Posterior cingulate gyrus (tissue), 11 donors: ENCODE results near the gene NDUFB5.
A peak's percentile ranks its signal among the peaks of the same experiment; 100 is the strongest.
"Not testable (repeated sequence)": the region's sequence is repeated elsewhere in the genome, so short reads cannot be mapped to it uniquely, and the experiment has no call there.

Source experiments
- DNase-seq, 10 donors: peaks; one replicate each; pipeline versions ENCODE4 v3.0.0 to v3.0.0-alpha.2; 2020 to 2021; ENCODE audit warnings: mixed read lengths in 3 of 10
- intact Hi-C: fragments of 100-400 bp; cut with DNase I; formaldehyde crosslinking; loops from one replicate; pipeline ENCODE4 v1.15.1; 2023

The NDUFB5 gene

GRCh38 chr3:179624451-179624850 lies 19.9 kb downstream of the NDUFB5 start:
- intact Hi-C loops = no loop called here
- DNase-seq = no peak

- no peak for DNase-seq
Measured at GRCh38 chr3:179630753-179631451, 26.3 kb downstream of the NDUFB5 start.

GRCh38 chr3:179640469-179640868 lies 35.9 kb downstream of the NDUFB5 start:
- DNase-seq = no peak
- intact Hi-C loops = no loop called here

More at GRCh38 chr3:179630753-179631451, 26.3 kb downstream of the NDUFB5 start:
- intact Hi-C loops = no loop called here

GRCh38 chr3:179642871-179643270 lies 38.3 kb downstream of the NDUFB5 start:
- DNase-seq = no peak
- intact Hi-C loops = no loop called here

DNA sequence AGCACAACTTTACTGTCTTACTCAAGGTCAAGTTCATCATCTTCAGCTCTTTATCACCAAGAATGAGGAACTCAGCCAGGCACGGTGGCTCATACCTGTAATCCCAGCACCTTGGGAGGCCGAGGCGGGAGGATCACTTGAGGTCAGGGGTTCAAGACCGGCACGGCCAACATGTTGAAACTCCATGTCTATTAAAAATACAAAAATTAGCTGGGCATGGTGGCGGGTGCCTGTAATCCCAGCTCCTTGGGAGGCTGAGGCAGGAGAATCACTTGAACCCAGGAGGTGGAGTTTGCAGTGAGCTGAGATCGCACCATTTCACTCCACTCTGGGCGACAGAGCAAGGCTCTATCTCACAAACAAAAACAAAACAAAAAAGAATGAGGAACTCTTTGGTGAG lies 39.2 kb downstream of the NDUFB5 start:
- intact Hi-C loops, DNase-seq: not testable (repeated sequence)

- no peak for DNase-seq
- intact Hi-C loops = no loop called here
Measured at GRCh38 chr3:179646177-179646576, 41.6 kb downstream of the NDUFB5 start.

GRCh38 chr3:179651687-179652446 lies 47.3 kb downstream of the NDUFB5 start:
- intact Hi-C loops = no loop called here
- DNase-seq = no peak

- intact Hi-C loops = loop anchor here (1.0 kb wide), 1 partner anchor 48 kb away; the partner anchor contains the start of genes MRPL47 and NDUFB5
- DNase-seq = peak; percentile 70 to 97 (median 76)
Measured at GRCh38 chr3:179652447-179653095, 48.0 kb downstream of the NDUFB5 start, which contains the start of gene USP13. Gene USP13, plus strand, starts transcription at chr3:179653040. Its CDS starts 186 bp downstream, at chr3:179653226.

DNA sequence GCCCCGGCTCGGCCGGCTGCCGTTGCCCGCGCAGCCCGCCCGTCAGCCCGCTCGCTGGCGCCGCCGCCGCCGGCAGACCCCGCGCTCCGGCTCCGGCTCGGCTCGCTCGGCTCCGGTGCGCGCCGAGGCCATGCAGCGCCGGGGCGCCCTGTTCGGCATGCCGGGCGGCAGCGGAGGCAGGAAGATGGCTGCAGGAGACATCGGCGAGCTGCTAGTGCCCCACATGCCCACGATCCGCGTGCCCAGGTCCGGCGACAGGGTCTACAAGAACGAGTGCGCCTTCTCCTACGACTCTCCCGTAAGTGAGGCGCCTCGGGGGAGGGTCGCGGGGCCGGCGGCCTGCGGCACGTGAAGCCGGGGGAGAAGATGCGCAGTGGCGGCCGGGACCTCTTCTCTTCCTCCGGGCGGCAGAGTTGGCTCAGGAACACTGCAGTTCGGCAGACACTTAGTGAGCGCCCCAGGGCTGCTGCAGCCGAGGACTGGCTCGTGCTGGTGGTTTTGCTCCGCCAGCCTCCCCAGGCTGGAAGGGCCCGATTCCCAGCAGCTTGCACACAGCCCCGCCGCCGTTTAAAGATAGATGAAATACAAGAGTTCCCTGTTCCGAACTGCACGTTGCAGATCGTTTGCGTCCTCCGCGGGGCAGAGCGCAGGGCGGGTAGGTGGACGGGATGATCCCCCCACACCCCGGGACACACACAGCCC lies 48.7 kb downstream of the NDUFB5 start:
- intact Hi-C loops = loop anchor here (1.0 kb wide), 1 partner anchor 49 kb away; the partner anchor contains the start of genes MRPL47 and NDUFB5
- peak; percentile 58 to 96 (median 75) for DNase-seq

DNA sequence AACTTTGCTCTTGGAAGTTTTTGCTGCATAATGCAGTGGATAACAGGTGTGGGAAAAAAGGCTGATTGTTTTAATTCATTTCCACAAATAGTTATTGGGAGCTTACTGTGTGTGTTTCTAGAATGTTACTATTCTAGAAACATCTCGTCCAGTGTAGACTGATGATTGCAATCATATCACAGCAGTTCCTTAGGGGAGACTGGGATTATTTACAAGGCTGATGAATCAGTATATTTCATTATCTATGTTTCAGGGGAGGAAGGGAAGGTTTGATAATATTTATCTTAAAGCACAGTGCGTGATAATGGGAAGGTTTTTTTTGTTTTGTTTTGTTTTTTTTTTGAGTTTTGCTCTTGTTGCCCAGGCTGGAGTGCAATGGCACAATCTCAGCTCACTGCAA lies 50.6 kb downstream of the NDUFB5 start:
- no peak for DNase-seq
- intact Hi-C loops = no loop called here

DNA sequence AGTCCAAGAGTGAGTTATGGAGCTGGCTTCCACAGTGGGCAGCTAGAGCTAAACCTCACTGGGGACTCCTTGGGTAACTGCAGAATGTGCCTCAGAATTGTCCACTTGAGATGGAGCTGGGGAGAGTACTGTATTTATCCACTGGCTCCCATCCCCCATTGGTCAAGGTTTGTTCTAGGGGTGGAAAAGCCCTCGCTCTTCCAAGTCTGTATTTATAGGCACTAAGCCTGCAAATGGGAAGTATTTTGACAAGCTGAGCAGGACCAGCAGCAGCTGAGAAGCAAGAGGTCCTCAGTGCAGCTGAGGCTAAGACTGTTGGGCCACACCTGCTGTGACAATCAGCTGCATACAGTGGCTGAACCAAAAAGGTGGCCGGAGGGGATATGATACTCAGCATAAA lies 54.0 kb downstream of the NDUFB5 start:
- no peak for DNase-seq
- intact Hi-C loops = no loop called here

- intact Hi-C loops = no loop called here
- no peak for DNase-seq
Measured at GRCh38 chr3:179660872-179661271, 56.3 kb downstream of the NDUFB5 start.

DNA sequence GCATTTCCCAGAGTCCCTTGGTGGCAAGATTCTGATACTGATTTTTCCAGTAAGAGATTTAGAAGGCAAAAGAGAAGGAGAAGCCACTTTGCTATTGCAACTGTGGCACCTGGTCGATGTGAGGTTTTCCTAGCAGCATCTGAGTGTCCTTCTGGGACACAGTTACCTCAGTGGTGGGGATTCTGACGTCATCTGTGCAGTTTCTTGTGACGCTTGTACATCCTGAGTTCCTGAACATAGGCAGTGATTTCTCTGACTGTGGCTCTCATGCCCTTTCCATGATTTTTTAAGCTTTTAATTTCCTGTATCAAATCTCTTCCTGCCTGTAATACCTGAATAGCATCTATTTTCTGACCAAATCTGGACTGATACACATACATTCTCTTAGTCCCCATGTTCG lies 57.2 kb downstream of the NDUFB5 start:
- no peak for DNase-seq
- intact Hi-C loops = no loop called here

DNA sequence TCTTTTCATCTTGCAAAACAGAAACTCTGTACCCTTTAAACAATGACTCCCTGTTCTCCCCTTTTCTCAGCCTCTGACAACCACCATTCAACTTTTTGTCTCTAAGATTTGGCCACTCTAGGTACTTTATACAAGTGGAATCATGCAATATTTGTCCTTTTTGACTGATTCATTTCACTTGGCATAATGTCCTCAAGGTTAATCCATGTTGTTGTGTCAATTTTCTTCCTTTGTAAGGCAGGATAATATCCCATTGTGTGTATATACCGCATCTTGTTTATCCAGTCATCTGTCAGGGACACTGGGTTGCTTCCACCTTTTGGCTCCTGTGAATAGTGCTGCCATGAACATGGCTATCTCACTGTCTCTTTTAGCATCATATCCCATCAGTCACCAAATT lies 58.5 kb downstream of the NDUFB5 start:
- intact Hi-C loops = no loop called here
- DNase-seq = no peak

- intact Hi-C loops = no loop called here
- DNase-seq = no peak
Measured at GRCh38 chr3:179666030-179666429, 61.4 kb downstream of the NDUFB5 start.

DNA sequence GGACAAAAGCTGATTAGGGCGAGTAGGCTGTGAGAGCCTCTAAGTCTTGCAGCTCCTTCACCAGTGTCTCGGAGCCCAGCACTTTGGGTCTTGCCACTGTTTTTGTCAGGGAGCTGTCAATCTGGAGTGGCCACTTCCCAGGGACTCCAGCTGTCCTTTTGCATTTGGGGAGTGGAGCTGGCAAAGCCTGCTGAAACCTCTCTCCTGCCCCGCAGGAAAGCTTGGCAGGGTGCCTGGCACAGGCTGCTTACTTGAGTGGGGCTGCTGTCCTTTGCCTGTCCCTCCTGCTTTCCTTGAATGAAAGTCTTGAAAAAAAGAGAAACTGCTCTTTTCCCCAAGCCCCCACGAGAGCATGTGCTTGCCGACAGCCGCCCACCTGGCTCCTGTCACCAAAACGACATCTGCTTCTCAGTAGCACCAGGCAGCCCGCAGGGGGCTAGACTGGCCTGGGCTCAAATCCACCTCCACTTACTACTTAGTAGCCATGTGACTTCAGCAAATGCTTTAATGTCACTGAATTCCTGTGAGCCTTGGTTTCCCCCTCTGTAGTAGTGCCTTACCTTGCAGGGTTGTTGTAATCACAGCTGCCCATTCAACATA lies 61.9 kb downstream of the NDUFB5 start:
- intact Hi-C loops = no loop called here
- DNase-seq = peak; percentile 27 to 93 (median 56)

GRCh38 chr3:179668429-179668828 lies 63.8 kb downstream of the NDUFB5 start:
- intact Hi-C loops = no loop called here
- DNase-seq = no peak

GRCh38 chr3:179670311-179670710 lies 65.7 kb downstream of the NDUFB5 start:
- DNase-seq = no peak
- intact Hi-C loops = no loop called here

DNA sequence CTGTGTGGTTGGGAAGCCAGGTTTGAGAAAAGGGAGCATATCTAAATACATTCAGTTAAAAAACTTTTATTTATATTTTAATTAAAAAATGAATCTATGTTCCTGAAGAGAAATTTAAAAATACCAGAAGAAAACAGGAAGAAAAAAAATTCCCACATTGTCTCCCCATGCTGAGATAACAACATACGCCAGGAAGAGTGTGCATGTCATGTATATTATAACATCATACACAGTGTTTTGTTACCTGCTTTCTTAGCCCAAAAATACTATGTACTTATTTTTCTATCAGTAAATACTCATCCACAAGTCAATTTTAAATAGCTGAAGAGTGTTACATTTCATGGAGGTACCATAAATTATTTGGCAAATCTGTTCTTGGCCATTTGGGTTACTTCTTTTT lies 66.7 kb downstream of the NDUFB5 start:
- intact Hi-C loops = no loop called here
- DNase-seq = no peak

DNA sequence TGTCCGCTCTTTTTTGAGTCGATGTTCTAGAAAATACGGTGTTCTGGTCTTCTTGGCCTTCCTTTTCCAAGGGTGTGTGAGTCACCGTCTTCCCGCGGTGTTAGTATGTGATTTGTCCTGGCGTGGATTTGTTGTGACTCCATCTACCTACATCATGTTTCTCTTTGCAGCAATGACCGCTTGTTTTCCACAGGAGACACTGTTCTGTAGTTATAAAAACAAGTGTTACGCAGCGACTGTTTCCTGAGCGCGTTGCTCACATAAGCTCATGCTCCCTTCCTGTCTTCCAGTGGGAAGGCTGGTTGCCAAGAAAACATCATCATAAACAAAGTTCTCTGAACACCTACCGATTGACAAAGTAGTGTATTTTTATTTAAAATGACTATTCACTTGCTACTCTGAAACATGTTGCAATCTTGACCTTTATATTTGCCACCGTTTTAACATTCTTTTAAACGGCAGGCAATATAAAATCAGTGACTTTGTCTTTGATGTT lies 67.2 kb downstream of the NDUFB5 start:
- no peak for DNase-seq
- intact Hi-C loops = no loop called here
